NK-92 (cell line): Measurements from ENCODE around the gene IFNGR1.
"Not testable (repeated sequence)": the region's sequence is repeated elsewhere in the genome, so short reads cannot be mapped to it uniquely, and the experiment has no call there.

Experiments used
- DNase-seq: peaks from one replicate; lab custom pipeline; 2025; ENCODE audit not compliant: unreplicated experiment; lab: John Stamatoyannopoulos, UW

IFNGR1 gene

DNA sequence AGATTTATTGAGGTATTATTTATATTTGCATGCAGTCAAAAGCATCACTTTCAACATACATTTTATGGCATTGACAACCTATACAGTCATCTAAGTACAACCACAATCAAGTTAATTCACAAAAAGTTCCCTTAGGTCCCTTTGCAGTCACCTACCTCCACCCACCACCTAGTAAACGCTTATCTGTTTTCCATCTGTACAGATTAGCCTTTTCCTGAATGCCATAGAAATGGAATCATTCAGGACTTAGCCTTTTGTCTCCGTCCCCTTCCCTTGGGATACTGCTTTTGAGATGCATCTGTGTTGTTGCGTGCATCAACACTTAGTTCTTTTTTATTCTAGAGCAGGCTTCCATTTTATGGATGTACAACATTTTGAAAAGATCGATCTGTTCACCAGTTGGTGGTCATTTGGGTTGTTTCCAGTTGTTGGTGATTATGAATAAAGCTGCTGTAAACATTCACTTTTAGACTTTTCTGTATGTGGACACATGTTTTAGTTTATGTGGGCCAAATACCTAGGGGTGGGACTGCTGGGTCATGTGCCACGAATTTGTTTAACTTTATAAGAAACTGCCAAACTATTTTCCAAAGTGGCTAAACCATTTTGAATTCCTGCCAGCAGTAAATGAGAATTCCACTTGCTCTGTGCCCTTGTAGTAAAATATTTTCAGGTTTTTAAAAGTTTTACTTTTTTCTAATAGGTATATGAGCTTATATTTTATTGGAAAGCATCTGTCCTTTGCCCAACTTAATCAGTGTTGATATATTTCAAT lies 17.6 kb upstream of the IFNGR1 start:
- DNase-seq, result no peak

- no peak for DNase-seq
Measured at GRCh38 chr6:137235686-137236085, 16.5 kb upstream of the IFNGR1 start.

- no peak for DNase-seq
Measured at GRCh38 chr6:137233911-137234863, 15.0 kb upstream of the IFNGR1 start.

DNA sequence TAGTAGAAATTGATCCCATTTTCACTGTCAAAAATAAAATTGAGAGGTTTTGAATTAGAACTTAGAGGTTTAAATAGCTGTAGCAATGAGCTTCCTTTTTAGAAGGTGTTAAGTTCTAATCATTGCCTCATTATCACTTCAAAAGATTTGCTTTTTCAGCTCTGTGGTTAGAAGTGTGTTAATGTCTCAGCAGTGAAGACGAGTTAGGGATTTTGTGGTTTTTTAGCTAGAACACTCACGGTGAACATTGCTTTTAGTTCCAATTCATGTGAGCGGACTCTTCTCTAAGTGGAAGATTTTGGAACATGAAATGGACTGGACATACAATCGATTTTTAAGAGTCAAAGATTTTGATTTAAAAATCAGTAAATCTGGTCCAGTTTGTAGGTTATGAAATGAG lies 12.7 kb upstream of the IFNGR1 start:
- no peak for DNase-seq

DNA sequence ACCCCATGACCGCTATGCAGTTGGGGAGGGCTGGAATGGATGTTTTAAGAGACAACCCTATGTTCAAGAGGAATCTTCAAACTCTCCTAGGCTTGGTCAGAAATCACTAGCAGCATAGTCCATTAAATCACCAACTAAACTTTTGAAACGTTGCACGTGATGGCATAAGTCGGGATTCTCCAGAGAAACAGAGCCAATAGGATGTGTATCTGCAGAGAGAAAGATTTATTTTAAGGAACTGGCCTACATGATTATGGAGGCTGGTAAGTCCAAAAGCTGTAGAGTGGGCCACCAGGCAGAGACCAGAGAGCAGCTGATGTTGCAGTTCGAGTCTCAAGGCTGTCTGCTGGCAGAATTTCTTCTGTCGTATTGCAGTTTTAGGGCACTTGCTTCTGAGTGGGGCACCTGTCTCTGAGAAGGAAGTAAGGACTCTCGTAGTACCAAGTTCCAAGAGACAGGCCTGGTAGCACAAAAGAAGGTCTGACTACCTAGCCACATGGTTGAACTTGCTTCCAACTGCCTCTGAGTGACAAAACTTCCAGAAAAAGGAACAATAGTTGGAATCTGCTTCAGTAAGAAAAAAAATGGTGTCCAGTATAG lies 11.9 kb upstream of the IFNGR1 start:
- no peak for DNase-seq

GRCh38 chr6:137230547-137230946 lies 11.4 kb upstream of the IFNGR1 start:
- no peak for DNase-seq

- DNase-seq, result no peak
Measured at GRCh38 chr6:137229075-137229759, 10.0 kb upstream of the IFNGR1 start.

DNA sequence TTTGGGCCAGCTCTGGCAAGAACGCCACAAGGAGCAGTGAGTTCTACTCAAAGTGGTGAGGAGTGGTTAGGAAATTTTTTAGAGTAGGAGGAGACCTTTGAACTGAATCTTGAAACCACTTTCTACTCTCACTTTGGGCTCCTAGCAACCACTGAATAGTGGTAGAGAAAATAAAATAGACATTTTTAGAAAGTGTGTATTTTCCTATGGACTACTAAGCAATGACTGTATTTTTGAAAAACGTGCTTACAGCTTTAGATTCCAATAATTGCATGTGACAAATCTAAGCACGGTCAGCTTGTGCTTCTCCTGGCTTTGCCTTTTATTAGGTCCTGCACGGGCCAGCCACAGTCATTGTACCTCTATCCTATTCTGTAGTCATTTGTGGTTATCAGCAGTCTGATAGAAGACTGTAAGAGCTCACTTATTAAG lies 8.7 kb upstream of the IFNGR1 start:
- no peak for DNase-seq

GRCh38 chr6:137226697-137227096 lies 7.5 kb upstream of the IFNGR1 start:
- DNase-seq, result no peak

GRCh38 chr6:137224799-137225198 lies 5.6 kb upstream of the IFNGR1 start:
- DNase-seq, result no peak

DNA sequence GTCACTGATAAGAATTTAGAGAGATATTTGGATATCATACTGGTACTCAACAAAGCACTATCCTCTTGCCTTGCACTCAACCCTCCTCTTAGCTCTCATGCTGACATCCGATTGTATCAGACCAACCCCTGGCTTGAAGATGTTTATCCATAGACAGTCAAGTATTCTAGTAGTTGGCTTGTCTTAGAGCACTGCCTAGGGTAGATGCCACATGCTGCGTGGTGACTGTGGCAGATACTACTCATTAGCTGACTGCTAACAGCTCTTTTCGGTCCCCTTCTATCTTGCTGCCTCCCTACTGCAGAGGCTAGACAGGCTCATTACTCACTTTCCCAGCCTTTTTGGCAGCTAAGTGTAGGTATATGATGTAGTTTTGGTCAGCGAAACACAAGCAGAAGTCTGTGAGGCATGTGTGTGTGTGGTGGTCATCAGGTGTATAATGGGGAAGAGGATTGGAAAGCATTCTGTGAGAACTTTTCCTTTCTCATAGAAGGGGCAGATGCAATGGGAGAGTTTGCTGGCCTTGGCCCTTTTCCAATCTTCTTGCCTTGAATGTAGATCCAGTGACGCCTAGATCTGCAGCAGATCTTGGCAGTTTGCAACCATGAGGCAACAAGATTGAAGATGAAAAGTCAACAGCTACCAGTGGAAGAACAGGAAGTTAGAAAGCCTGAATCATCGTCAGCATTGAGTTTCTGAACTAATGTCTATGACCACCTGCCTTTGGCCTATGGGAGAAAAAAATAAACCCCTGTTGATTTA lies 4.4 kb upstream of the IFNGR1 start:
- DNase-seq, result no peak

GRCh38 chr6:137222381-137222780 lies 3.2 kb upstream of the IFNGR1 start:
- DNase-seq, result no peak

DNA sequence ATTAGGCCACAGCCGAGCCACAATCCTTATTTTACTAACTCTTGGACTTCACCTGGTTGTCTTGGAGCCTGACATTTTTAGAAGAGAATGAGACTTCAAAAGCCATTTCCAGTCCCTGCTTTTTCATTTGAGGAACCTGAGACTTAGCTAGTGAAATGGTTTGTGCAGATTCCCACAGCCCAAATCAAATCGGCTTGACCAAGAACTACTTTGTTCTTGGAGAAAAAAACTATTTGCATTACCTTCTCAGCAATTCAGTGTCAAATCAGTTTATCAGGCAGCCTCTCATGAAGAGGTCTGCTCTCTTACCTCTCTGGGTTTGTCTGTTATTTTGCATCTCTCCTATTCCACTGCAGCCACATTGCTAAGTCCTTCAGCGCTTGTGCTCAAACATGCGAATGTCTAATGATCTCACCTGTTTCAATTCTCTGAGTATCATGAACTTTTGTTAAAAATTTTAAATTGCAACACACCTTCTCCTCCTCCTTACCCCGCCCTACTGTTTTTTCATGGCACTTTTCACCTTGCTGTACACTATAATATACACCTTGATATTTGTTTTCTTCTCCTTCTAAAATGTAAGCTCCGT lies 573 bp upstream of the IFNGR1 start:
- DNase-seq, result no peak

- DNase-seq, result no peak
Measured at GRCh38 chr6:137218473-137218916, 690 bp downstream of the IFNGR1 start.

DNA sequence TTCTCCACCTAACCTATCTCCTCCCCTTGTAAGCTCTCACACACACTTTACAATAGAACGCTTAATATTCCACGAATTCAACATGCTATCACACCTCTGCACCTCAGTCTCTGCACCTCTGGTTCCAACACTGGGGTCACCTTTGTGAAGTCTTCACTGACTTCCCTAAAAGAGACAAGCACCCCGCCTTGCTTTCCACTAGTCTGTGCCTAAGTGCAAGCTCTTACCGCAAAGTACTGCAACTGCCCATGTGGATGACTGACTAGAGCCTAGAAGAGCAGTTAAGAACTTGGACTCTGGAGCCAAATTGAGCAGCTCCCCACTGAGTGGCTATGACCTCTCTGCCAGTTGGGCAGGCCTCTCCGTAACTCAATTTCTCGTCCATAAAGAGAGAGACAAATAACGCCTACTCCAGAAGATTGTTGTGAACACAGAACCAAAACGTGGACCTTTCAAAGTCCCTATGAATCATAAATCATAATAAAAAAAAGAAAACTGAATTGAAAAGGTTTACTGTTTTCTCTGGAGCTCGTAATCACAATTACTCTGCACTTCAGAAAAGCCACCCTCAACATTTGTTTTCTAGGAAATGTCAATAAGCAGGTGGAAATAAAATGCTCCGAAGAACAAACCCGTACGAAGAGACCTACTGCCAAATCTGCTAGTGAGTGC lies 1.2 kb downstream of the IFNGR1 start:
- DNase-seq, result no peak

- DNase-seq, result no peak
Measured at GRCh38 chr6:137216875-137217553, 2.2 kb downstream of the IFNGR1 start.

GRCh38 chr6:137216106-137216505 lies 3.1 kb downstream of the IFNGR1 start:
- no peak for DNase-seq

GRCh38 chr6:137215630-137216029 lies 3.6 kb downstream of the IFNGR1 start:
- not testable (repeated sequence) for DNase-seq

DNA sequence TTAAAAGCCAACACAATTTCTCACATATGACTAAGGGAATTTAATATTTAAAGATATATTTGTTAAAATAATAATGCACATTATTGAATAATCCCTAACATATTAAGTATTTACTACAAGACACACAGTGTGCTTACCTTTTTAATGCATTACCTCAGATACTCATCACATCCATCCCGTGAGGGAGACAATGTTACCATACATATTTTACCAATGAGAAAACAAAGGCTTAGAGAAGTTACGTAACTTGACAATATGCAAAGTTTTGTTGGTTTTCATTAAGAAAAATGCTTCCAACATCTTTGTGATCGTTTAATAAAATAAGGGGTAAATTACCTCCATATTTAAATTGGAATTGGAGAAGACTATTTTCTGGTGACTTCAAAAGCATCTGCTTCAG lies 4.3 kb downstream of the IFNGR1 start:
- DNase-seq, result no peak
